GM18498 (cell line): ENCODE data around the gene OTULIN.

Source experiments
- ATAC-seq: cut with Tn5 transposase; IDR thresholded peaks from one replicate; pipeline ENCODE4 v1.9.1; 2021; ENCODE audit warnings: mild to moderate bottlenecking, moderate library complexity; ENCODE audit not compliant: unreplicated experiment

Gene OTULIN

DNA sequence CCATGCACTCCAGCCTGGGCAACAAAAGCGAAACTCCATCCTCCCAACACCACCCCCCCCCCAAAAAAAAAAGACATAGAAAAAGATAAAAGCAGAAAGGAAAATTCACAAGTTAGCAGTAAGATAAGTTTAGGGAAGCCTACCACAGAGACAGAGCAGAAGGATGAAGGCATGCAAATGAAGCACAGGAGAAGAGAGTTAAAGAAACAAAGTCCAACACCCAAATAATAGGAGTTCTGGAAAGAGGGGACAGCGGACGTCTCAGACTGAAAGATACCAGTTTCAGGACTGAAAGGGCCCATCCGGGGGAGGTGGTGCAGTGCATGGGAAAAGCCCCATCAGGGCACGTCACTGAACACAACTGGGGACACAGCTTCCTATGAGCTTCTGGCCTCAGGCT, 54.3 kb downstream of the OTULIN start:
- no peak for ATAC-seq

DNA sequence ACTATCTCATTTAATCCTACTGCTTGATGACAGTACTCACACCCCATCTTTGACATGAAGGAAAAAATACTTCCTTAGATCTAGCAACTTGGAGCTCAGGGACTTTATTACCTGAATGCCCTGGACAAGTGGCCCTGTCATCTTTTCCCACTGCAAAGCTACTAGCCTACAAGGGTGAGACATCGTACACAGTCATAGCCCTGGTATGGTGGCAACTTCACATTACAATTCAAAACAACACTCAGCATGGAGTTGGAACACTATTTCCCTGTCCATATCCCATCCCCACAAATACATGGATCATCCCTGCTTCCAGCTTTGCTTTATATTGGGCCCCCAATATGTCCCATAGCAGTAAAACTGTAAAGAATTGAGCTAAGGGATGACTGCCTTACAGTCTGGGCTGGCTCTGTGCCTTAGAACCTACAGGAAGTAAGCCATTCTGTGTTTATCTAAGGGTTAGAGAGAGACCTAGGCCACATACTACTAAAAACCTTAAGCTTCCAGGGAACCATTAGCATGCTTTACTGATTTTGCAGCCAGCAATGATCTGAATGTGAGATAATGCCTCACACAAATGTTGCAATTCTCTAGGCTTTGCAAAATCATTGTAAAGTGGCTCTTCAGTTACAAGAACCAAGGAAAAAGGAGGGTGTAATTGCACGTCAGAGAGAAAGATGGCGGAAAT, 55.9 kb downstream of the OTULIN start:
- no peak for ATAC-seq

DNA sequence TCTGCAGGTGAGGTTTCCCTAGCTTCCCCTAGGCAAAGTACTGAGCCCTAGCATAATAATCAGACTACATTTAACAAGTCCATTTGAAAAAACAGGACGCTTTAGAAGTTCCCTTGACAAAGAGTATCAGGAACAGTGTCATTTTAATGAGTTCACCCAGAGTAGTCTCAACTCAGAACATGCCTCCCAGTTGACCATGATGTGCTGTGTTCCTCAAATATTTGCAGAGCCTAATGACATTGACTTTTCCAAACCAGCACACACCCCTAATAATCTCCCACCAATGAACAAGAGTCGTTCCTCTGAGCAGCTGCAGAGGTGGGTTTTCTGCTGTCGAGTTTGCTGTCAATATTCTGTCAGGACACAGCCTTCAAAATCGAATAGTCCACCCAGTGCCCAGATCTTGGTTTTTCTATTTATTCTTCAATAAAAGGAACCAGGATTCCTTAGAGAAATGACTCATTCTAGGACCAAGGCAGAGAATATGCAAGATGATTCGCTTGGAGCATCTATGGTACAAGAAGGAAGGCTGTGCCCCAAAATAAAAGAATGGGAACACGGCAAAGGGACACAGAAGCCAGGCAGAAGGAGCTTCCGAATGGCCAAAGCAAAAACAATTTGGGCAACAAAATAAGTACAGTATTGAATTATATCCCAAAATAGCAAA, 57.6 kb downstream of the OTULIN start:
- no peak for ATAC-seq

DNA sequence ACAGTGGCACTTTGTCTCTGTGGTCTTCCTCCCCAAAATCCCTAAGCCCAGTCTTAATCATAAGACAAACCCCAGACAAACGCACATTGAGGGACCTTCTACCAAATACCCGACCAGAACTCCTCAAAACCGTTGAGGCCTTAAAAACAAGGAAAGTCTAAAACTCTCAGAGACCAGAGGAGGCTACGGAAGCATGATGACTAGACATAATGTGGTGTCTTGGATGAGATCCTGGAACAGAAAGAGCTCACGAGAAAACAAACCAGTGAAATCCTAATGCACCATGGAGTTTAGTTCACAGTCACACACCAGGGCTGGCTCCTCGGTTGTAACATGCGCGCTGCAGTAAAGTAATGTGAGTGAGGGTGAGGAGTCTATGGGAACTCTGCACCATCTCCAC, 58.4 kb downstream of the OTULIN start:
- no peak for ATAC-seq

DNA sequence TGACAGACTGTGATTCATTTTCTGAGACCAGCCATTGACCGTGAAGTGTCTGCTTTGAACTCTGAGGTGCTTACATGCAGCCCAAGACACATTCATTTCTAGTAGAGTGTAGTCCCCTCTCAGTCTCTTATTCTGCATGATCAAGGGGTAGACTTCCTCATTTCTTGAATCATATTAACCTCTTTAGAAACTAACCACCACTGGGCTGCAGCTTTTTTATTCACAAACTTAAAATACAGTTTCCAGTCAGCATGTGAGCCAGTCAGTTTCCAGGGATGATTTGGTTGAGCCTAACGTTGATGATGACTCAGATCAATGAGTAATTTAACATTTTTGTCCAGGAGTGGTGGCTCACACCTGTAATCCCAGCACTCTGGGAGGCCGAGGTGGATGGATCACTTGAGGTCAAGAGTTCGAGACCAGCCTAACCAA, 59.2 kb downstream of the OTULIN start:
- ATAC-seq, result no peak

DNA sequence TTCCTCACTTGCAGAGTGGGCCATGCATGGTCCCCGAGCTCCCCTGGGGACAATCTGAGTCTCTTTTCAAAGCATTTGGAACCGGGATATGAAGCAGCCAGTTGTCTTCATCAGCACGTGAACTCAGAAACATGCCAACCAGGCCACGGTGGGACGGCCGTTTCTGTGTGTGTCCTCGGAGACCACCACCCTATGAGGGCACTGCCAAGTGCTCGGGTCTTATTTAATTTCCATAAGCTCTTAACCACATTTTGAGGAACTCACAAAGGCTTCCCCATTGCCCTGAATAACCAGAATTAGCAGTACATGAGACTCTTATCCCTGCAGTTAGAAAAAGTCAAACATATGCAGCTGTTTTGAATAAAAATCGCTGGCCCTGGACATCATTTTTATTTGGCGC, 60.1 kb downstream of the OTULIN start:
- no peak for ATAC-seq

DNA sequence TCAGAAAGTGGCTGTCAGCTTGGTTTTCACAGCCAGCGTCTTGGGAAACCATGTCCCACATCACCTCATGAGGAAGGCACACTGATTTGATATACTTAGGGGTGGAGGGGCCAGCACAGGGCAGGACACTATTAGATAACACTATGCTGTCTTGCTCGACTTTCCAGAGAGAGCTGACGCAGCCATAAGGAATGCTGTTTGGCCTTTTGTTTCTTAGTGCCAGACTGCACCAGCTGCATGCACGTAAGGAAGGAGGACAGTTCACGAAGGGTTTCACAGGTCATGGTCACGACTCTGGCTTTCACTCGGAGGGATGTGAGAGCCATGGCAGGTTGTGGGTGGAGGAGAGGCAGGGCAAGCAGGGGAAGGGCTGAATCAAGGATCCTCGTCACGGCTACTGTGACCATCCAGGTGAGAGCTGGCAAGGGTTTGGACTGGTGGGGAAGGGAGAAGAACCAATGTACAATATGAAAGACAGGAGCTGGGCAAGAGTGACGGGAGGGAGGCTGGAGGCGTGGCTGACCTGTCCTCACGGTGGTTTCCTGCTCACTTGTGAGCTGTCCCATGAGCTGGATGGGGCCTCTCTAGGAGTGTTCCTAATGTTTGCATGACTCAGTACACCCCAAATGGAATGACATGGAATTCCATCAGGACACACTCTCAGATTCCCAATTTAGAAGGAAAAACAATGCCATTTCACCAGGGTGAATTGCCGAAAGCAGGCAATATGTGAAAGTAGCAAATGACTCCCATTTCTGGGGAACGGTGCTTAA, 61.7 kb downstream of the OTULIN start:
- ATAC-seq, result no peak

DNA sequence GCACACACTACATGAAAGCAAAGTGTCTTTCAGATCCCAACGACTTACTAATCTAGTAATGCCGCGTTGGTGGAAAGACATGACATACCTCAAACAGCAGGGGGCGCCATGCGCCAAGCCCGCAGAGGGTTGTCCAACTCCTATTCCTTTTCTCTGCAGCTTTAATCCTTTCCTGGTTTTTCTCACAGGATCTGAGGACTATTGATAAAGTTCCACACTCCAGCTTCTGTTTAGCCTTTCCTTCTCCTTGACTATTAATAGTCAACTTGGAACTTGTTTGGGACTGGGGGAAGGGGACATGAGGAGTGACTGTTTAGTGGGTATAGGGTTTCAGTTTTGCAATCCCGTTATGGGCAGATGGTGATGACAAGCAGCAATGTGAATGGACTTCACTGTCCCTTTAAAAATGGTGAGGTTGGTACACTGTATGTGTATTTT, 62.9 kb downstream of the OTULIN start:
- no peak for ATAC-seq

DNA sequence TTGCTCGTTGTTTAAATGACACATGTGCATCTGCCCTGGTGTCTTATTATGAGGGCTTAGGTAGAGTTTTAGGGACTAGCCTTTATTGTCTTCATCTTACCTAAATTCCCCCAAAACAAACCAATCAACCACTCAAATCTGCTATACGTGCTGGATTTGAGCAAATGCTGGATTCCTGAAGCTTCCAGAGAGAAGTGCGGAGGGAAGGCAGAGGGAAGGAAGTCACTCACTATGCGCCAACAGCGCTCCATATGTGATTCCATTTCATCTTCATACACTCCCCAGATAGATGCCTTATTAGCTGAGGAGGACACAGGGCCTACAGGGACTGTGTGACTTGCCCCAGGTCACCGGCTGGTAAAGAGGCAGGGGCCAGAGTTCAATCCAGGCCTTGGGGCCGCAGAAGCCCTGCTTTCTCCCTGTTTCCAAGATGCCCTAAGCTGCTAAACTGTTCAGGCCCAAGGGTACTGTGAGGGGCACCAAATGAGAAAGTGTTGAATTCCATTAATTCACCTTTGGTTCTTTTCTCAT, 63.5 kb downstream of the OTULIN start:
- no peak for ATAC-seq

DNA sequence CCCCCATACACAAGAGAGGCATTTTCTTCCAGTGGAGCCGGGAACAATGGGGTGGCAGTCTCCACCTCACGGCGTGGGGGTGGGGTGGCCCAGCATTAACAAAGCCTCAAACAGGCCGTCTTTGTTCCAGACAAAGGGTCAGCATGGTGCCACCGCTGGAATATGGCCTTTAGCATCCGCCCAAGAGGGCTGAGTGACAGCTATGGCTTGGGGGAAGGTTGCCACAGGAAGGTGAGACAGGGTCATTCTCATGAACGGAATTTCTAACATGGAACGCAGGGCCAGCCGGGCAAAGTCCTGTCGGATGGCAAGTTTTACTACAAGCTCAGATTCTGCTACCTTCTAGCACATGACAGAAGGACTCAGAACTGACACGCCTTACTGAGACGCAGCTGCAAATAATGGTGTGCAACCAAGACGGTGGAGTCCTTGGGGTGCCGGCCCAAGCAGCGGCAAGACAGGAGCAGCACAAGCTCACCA, 64.0 kb downstream of the OTULIN start:
- ATAC-seq, result no peak

DNA sequence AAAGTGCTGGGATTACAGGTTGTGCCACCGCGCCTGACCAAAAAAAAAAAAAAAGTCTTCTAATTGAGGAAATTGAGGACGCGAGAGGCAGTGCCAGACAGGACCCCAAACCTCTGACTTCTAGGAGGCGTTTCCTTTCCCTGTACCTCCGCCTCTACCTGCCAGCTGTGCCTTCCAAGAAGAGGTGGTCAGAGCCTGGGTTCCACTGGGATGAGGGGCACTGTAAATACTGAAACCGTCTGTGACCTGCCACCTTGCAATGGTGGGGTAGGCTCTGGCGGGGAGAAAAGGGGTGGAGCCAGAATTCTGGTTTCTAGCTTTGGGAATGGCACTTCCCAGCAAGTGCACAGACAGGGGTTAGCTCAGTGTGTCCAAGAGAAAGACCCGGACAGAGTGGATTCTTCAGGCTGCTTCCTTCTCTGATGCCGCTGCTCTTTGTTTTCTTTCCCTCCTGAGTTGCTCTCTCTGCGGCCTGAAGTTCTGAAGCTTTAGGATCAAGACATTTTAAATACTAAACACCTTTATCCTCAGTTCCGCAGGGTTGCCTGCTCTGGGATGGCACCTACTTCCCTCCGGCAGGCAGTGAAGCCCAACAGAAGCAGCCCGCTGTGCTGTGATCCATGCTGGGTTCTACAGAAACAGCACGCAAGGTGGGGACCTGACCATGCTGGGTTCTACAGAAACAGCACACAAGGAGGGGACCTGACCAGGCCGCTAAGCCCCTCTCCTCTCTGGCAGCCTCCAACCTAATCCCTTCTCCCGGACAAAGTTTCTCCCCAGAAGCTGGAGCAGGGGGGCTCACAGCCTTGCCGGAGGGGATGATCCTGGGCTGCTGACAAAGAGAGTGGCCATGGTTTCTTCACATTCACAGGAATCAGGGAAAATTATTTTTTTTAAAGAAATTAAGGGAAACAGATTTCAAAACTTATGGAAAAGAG, 65.2 kb downstream of the OTULIN start:
- ATAC-seq, result no peak

DNA sequence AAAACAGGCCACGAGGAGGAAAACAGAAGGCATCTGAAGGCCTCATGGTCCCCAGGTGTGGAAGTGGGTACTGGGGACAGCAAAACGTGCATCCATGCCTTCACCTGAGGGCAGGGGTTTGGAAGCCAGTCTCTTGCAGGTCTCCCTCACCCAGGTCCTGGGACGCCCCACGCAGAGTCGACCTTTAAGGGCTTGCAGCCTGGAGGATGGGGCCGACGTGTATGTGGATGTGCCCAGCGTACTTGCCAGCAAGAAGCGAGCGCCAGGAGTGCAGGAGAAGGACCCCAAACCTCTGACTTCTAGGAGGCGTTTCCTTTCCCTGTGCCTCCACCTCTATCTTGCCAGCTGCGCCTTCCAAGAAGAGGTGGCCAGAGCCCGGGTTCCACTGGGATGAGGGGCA, 65.9 kb downstream of the OTULIN start:
- no peak for ATAC-seq

DNA sequence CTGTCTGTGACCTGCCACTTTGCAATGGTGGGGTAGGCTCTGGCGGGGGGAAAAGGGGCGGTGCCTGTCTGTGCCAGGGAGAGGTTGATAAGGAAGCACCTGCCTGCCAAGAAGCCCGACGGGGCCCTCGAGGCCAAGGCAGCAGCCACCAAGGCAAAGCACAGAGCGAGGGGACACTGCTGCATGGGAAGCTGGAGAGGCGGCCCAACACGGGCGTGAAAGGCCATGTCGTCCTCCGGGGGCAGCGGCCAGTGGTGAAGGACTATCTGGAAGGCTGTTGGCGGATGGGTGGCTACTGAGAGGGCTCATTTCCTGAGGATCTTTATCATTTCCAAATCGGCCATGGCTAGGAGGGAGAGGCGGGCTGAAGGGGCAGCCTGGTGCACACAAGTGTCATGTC, 66.4 kb downstream of the OTULIN start:
- no peak for ATAC-seq

DNA sequence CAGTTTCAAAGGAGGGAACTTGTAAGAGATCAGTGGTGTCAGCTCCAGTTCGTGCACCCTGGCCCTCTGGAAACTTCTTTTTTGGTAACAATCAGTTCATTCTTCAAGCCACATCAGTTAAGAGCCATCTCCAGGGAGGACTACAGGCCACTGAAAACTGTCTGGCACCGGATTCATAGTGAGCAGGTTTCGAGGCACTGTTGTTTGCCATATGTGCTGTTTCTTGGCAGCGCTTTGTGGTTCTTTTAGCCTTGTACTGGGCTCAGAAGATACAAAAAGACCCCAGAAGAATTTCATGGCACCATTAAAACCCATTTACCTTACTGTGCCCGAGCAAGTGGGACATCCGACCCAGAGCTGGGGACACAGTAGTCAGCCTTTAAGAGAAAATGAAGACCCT, 68.5 kb downstream of the OTULIN start:
- ATAC-seq, result no peak

DNA sequence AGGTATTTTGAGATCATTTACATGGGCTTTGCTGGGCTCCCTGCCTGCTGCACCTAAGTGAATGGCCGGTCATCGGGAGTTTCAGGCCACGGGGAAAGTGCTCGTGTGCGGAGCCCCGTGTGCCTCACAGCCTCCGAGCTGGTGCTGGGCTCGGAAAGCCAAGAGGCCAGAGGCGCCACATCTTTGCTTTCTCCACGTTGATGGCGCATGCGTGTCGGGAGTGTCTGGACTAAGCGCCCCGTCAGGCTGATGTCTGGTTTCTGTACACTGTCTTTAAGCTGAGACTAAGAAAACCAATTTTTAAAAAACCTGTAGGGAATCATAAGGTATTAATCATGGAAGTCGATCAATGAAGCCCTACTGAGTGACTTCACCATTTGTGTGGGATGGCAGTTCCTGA, 69.1 kb downstream of the OTULIN start:
- ATAC-seq, result no peak

DNA sequence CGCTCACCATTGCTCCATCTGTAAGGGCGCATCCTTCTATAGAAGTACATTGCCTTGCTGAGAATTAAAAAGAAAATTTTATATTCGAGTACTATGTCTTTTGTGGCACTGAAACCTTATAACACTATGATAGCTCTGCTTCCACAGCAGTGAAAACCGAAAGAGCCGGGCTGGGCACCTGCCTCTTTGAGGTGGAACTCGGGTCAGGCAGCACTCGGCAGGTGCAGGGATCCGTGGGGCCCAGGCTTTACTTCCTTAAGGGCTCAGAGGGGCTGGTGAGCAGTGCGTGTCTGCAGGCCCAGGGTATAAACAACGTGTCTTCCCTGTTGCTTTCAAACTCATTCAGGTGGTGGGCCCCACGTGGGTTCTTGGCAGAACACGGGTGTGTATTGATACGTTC, 69.9 kb downstream of the OTULIN start:
- no peak for ATAC-seq

DNA sequence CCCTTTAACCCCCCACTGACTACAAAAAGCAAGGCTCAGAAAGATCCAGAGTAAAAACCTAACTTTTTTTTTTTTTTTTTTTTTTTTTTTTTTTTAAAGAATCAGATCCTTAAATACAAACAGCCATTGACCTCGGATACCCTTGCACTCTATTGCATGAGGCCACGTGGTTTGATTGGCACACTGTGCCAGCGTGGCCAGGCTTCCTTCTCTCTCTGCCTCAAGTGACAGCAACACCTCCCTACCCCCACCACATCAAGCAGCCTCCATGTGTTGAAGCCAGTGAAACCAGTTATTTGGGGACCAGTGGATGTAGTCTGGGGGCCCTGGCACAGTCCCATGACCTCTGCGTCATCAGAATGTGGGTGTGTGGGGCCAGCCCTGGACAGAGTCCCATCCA, 71.4 kb downstream of the OTULIN start:
- ATAC-seq, result no peak

DNA sequence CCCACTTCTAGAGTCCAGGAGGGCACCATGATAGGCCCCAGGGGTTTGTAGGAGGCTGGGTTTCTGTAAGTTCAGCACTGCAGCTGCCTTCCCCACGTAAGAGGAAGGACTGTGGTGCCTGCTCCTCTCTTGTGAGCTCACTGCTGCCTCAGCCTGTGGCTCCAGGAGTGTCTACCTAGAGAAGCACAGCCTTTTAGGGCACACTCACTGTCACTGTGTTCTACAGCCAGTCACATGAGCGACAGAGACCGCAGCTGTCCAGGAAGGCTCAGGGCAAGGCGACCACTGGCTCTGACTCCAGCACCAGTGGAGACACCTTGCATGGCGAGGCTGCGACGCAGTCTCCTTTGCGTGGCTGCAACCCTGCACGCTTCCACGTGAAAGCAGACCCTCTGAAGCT, 72.8 kb downstream of the OTULIN start:
- no peak for ATAC-seq

DNA sequence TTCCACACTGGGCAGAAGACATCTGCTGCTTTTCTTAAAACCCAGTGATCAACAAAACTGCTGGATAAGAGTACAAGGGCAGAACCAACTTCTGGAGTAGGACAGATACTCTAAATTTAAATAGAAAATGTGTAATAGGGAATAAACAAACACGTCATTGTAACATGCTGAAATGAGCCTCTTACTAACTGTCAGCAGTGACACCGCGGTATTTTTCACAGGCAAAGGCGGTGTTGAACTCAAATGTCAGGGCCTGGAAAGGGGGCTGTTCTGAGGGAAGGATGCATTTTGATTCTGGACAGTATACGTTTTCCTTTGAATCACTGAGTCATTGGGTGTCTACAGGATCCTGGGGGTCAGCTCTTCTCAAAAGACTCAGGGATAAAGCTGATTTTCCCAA, 73.5 kb downstream of the OTULIN start:
- no peak for ATAC-seq

DNA sequence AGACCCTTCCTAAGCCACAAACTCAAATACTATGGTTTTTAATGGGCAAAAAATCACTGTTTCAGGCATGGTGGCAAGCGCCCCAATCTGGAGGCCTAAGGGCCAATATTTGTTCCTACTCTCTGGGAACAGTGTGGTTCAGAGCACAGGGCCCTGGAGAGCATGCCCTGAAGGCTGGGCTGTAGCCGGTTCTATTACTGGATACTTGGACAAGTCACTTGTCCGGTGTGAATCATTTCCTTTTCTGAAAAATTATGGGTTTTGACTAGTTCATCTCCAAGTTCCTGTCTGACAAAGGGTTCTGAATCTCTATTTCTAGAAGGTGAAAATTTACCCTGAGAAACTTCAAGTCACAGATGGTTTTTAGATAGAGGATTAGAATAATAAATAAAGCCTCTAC, 75.0 kb downstream of the OTULIN start:
- no peak for ATAC-seq

DNA sequence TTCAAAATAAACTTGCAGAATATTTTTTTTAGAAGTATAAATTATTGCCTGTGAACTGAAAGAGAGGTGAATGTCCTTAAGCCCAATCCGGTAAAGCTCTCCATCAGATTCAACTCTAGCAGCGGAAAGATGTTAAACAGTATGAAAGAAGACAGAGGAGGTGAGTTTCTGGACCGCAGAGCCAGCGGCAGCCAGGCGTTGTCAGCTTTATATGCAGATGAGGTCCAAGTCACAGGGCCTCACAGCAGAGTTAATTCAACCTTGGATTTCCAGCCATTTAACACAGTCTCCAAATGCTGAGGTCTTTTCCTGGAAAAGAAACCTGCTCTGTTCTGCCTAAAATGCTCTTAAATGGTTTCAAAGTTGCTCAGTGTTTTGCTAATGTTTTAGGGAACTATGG, 75.5 kb downstream of the OTULIN start:
- ATAC-seq, result no peak
